SKM-1 treated with dmso at 0.1 percent for 144 hours (cell line): ENCODE results near the gene TSHZ1.

Source experiments
- DNase-seq: peaks from one replicate; lab custom pipeline; 2025; ENCODE audit not compliant: unreplicated experiment; lab: John Stamatoyannopoulos, UW

The TSHZ1 gene

DNA sequence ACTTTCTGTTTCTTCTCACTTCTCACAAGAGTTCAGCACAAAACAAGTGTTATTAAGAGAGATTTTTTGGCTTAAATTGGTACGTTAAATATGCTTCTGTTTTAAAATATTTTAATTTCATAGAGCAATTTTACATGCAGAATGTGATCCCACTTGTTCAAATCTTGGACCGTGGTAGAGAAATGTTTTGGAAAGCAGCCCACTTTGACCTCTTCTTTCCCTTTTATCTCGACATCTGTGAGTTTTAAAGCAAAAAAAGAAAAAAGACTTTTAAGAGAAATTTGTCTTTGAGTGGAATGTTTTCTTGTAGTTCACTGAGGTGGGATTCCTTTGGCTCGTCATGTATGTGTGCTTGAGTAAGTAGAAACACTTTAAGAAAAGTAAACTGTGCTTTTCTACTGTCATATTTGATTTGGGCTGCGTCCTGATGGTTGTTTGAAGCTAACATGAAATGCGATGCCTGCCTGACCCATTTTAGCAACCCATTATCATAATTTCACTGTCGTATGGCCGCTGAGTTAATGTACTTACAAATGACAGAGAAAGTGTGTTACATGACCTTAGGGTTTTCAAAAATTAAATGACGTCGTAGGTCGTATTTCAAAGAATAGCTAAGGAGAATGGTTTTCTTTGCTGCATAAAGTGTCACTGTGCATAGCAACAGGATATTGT is 54.5 kb downstream of the TSHZ1 start:
- DNase-seq, result no peak

DNA sequence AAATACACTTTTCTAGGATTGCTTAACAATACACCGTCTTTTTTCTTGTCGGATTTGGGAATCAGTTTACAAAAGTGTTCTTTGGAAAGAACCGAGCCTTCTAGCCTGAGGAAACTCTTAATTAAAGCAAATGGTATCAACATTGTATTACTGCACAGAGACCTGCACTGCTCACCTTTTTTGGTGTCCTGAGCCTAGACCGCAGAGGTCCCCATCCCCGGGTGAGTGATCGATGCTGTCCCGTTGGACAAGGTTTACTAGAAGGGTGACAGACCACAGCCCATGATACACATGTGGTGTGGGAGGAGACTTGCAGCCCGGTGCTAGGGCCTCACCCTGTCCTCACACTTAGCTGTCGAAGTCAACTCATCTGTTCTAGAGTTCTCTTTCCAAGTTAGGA is 55.3 kb downstream of the TSHZ1 start:
- no peak for DNase-seq

DNA sequence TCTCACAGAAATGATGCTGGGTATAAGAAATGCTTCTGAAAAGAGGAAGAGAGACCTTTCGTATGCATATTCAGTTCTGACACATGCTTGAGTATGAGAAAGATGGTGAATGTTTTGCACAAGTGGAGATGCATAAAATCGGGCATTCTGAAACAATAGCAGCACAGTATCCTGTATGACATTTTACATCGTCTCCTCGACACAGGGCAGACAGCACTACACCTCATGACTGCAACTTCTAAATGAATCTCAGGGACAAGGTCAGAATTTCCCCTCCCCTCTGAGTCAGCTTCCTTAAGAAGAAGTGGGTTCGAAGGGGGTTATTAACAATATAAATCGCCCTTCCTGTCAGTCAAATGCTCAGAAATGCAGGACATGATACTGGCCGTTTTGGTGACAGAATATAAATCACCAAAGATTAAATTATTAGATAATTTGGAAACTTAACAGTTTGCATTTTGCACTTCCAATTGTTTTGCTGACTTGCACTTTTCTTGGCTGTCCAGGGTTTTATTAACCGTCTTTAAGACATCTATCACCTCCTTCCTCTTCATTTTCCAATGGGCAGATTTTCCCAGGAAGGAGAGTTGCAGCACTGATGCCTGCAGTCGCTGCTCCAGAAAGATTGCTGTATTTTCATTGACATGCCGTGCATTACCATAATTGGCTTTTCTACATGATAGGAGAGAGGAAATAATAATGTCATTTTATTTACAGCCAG is 57.2 kb downstream of the TSHZ1 start:
- DNase-seq, result no peak

DNA sequence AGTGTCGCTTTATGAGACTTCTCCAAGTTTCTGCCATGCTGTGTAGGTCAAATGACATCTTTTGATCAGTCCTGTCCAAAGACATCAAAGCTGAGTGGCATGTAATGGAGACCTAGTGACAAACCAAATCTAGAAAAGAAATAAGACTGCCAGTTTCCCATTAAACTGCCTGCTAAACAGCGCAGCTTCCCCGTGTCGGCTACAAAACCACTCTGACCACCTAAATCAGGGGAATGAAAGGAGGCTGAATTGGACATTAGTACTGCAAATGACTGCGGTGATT is 57.7 kb downstream of the TSHZ1 start:
- DNase-seq, result no peak

DNA sequence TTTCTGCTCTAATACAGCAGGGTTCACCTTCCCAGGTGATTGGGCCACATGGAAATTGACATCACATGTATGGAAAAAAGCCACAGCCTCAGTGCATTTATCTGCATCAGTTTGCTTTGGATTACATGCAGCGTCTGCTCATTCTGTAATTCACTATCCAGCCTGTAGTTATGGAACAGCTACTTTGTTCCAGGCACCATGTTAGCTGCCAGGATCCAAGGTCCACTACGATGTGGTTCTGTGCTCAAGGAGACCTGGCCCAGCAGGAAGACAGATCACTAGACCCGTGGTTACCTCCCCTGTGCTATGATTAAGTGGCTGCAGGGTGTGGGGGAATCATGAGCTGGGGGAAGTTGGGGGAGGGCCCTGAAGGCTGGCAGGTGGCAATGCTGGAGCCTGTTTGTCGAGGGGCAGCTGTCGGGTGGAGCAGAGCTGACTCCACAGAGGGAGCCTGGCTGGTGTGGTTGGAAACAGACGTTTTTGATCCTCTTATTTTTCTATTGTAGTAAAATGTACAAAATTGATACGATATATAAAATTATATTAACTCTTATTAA is 58.6 kb downstream of the TSHZ1 start:
- no peak for DNase-seq

DNA sequence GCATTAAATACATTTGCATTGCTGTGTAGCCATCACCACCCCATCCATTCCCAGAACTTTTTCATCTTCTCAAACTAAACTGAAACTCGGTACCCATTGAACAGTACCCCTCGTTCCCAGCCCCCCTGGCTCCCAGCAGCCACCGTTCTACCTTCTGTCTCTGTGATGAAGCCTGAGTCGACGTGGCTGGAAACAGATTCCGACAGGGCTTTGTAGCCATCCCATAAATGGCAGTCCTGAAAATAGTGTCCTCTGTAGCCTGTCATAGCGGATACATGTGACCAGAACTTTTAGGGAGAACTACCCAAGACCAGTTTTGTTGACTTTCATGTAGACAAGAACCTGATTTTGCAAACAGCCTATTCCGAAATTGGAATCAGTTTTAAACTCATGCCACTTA is 59.1 kb downstream of the TSHZ1 start:
- DNase-seq, result no peak

DNA sequence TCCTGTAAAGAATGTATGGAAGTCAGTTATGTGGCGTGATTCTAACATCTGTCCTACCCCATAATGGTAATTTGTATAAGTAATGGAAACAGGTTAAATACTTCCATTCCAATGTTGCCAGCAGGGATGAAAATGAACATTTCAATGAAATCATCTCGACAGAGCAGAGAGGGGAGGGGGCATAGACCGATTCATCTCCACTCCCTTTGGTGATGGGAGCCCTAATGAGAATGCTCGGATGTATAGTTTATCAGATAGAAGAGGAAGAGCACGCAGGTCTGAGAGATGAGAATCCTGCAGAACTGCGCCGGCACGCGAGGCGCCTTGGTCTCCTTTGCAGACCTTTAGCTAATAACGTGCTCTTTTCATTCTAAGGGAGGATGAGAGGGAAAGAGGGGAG is 61.4 kb downstream of the TSHZ1 start:
- no peak for DNase-seq

DNA sequence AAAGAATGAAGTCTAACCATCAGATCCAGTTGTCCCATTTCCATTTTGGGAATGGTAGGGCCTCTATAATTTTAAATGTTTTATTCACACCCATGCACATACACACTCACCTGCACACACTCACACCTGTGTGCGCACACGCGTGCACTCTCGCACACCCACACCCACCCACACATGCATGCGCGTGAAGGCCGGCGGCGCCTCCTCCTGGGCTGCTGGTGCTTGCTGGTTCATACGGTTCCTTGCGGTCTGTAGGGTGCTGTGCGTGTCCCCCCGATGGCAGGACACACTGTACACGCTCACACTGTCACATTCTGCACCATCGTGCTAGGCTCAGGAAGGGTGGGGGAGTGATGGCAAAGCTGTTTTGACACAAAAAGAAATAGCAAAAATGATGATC is 63.2 kb downstream of the TSHZ1 start:
- DNase-seq, result no peak

DNA sequence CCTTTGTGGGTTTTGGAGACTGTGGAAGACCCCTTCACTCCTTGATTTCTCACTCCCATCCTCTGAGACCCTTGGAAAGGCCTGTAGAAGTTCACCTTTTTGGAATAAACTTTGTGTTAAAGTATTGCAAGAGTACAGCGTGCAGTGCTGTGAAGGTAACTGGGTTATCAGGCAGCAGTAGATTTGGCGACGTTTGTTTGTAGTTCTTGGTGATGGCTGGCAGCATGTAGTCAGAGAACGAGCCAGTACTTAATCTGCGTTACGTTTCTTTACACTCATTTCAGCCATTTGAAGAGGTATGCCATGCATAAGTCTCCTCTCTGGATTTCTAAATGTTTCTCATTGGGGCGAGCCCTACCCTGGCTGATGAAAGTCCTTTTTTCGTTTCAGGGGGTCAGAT is 64.6 kb downstream of the TSHZ1 start:
- no peak for DNase-seq

DNA sequence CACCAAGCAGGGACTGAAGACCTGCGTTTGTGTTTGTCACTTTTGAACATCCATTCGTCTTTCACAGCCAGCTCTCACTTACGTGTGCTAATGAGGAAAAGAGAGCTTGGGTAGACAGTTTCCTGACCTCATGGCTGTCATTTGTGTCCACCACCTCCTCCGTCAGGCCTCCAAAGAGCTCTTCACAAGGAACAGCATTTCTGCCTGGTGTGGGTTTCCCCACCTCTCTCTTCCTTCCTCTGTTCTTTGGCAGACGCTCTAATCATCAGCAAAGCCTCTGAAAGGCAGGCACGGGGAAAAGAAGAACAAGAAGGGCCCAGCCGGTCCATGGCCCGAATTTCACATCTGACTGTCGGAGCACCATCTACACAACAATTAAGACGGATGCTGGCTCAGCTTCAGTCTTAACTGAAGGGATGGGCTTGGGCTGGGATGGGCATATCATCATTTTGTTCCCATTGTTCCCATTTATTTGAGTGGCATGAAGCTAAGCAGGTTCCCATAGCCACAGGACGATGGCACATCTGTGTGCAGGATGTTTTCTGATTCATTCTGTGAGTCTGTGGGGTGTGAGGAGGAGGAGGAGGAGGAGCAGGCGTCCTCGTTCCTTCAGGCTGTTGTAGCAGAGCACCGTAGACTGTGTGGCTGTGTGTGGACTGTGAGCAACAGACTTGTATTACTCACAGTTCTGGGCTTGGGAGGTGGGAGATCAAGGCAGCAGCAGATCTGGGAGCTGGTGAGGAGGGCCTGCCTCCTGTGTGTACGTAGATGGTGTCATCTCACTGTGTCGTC is 66.4 kb downstream of the TSHZ1 start:
- DNase-seq, result no peak

DNA sequence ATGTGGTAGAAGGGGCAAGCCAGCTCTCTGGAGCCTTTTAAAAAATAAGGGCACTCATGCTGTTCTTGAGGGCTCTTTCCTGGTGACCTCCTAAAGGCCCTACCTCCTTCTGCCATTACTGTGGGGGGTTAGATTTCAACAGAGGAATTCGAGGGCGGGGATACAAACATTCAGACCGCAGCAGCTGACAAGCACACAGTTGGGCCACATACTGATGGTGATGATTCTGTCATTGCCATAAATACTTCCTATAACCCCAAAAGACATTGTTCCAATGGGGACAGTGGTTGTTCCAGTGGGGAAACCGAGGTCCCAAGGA is 67.0 kb downstream of the TSHZ1 start:
- no peak for DNase-seq

DNA sequence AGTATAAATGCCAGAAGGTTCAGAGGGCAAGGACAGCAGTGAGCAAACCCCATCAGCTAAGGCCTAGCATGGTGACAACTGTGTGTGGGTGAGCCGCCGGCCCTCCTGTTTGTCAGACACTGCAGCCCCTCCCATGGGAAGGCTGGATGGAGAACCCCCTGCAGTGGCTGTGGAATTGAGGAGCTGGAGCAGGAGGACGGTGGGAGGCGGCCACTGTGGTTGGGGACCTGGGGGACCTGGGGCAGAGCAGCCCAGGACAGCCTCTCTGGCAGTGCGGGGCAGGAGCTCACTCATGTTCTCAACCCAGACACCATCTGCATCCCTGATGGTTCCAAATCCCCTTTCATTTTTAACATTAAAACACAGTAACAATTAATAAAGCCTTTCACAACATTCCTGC is 68.8 kb downstream of the TSHZ1 start:
- no peak for DNase-seq

DNA sequence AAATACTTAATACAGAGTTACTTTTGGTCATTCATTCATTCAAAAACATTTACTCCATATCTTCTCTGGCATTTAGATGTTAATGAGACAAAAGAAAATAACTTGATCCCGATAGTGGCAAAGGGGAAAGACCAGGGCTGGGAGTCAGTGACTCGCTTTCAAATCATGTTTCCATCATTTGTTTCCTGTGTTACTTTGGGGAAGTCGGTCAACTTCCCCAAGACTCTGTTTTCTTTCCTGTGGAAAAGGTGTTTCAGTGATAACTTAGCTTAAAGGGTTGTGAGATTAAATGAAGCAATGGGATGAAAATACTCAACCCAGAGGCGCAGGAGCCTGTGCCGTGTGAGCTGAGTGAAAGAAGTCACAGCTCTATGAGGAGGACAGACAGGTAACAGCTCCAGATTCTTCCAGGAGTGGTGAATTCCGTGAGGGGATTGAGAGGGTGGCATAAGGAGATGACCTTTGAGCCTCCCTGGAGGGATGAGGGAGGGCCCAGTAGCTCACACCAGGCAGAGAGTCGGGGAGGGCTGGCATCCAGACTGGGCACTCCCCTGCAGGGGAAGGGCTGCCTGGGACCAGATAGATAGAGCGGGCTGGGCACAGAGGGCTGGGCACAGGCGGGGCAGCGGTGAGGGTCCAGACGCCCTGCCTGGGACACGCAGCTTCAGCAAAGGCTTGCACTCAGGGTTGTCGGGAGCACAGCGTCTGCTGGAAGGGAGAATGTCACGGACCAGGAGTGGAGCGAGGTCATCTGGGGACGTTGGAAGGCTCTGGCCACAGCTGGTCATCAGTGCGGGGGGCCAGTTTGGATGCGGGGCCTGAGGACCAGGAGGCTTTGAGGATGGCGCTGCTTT is 70.1 kb downstream of the TSHZ1 start:
- DNase-seq, result no peak

DNA sequence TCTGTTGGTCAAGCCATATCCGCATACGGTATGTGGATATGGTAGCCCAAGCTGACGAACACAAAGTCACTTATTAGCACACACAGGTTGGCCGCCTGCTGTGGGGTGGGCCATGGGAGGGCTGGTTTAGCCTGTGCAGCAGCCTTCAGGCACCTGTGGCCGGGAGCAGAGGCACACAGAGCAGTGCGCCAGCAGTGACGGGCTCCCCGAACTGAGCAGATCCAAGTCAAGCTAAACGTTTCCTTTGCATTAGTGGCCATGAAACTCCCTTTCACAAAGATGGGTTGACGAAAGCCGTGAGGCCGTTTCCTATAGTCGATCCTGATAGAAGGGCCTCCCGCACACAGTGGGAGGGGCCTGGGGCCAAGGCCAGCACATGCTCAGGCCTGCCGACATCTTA is 72.1 kb downstream of the TSHZ1 start:
- no peak for DNase-seq

DNA sequence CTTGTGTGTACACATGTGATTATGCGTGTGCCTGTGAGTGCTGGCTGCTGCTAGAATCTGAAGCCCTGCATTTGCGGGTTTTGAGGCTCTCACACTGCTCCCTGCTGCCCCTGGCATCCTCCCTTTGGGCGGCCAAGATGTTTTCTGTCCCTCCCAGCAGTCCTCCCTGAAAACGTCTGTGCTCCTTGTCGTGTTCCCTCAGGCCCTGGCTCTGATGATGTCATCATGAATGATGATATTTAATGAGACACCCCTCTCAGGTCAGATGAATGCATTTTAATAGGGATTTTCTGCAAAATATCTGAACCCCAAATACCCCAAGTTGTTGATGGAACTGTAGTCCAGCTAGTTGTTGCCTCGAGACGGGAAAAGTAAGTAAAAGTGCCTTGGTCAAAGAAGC is 73.1 kb downstream of the TSHZ1 start:
- no peak for DNase-seq

DNA sequence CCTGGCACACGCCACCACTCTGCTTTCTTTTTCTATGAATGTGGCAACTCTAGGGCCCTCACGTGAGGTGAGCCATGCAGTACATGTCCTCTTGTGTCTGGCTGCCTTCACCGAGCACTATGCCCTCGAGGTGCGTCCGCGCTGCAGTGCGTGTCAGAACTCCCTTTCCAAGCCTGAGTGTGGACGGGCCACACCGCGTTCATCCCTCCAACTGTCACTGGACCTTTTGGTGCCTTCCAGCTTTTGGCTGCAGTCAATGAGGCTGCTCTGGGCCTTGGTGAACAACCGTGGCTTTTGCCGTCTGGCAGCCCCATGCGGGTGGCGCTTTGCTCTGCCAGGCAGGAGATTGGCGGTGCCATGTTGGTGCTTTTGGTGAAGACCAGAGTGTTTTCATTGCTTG is 74.0 kb downstream of the TSHZ1 start:
- DNase-seq, result no peak

DNA sequence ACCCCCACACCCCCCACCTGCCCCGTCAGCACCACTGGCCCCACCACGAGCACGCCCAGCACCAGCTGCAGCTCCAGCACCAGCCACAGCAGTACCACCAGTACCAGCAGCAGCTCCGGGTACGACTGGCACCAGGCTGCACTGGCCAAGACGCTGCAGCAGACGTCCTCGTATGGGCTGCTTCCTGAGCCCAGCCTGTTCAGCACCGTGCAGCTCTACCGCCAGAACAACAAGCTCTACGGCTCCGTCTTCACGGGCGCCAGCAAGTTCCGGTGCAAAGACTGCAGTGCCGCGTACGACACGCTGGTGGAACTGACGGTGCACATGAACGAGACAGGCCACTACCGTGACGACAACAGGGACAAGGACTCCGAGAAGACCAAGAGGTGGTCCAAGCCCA is 75.3 kb downstream of the TSHZ1 start:
- no peak for DNase-seq

DNA sequence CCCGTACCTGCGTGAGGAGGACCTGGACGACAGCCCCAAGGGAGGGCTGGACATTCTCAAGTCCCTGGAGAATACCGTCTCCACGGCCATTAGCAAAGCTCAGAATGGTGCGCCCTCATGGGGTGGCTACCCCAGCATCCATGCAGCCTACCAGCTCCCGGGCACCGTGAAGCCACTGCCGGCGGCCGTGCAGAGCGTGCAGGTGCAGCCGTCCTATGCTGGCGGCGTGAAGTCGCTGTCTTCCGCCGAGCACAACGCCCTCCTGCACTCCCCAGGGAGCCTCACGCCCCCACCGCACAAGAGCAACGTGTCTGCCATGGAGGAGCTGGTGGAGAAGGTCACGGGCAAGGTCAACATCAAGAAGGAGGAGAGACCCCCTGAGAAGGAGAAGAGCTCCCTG is 76.4 kb downstream of the TSHZ1 start:
- DNase-seq, result no peak

DNA sequence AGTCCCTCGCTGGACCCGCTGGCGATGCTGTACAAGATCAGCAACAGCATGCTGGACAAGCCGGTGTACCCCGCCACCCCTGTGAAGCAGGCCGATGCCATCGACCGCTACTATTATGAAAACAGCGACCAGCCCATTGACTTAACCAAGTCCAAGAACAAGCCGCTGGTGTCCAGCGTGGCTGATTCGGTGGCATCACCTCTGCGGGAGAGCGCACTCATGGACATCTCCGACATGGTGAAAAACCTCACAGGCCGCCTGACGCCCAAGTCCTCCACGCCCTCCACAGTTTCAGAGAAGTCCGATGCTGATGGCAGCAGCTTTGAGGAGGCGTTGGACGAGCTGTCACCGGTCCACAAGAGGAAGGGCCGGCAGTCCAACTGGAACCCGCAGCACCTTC is 77.1 kb downstream of the TSHZ1 start:
- DNase-seq, result no peak

DNA sequence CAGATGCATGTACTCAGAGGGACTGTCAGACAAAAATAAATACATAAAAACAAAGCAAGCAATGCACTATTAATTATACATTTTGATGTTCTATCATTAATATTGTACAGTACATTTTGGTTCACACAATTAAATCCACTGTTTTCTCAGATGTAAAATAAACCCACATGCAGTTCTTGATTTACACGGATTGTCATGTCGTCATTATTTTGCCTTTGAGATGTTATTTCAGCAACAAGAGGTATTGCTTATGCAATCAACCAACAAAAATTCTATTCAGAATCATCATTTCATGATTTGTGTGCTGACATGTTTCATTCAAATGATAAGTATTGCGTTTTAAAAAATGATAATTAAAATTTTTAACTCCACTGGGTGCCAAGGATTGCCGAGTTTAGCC is 79.2 kb downstream of the TSHZ1 start:
- DNase-seq, result no peak

DNA sequence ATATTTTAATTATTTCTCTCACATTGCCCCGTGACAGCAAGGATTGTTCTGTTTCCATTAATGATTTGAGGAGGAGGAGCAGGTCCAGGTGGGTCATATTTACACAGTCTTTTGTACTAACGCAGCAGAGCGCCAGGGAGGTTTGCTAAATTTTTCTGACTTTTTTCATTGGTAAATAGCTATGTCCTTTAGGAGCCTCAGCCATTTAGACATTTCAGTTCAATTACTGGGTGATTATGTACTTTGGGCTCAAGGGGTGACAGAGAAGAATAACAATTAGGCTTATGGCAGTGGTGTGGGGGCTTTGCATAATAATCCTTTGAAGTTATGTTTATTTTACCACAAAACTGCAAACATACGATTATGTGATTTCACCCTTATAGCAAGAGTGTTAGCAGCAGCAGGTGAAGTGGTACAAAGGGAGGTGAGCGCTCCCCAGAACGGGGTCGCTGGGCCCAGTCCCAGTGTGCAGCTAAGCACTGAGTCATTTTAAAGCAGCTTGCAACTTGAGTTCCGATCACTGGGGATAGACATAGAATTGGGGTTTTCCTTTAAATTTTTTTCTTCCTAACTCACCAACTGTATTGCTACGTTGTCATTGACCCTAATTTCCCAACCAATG is 80.3 kb downstream of the TSHZ1 start:
- DNase-seq, result no peak
